OCI-LY7 (cell line): ENCODE results near the gene CD22.

ENCODE experiments used
- CTCF ChIP-seq: fragments of 200-600 bp; sonication (generic); conservative IDR thresholded peaks from 2 replicates; pipeline ENCODE4 v1.5.1; 2014; ENCODE audit warnings: mild to moderate bottlenecking, antibody characterized with exemption, low read length, moderate library complexity, mixed read lengths
- EZH2phosphoT487 ChIP-seq: fragments of 200-600 bp; sonication (generic); IDR thresholded peaks from 2 replicates; pipeline ENCODE4 v1.6.1; 2018; ENCODE audit warnings: low read depth, borderline replicate concordance, mild to moderate bottlenecking, mixed run types, antibody characterized with exemption, low read length, moderate library complexity, mixed read lengths

DNA sequence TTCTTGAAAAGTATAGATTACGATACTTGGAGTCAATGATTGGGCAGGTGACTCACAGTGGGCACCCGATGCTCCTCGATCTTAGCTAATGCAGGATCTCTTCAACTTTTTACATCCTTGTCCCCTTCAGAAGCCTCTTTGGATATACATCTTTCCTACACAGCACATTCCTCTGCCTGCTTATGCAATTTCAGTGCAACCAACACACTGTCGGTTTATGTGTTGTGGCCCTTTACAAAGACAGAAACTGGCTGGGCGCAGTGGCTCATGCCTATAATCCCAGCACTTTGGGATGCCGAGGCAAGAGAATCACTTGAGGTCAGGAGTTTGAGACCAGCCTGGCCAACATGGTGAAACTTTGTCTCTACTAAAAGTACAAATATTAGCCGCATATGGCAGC, 44.5 kb downstream of the CD22 start:
- no peak for TF ChIP-seq CTCF
- no peak for TF ChIP-seq EZH2phosphoT487
